Esophagus muscularis mucosa (tissue), 4 donors: ENCODE results near the gene HOXB1. TPM values are rescaled to one million over a fixed set of nuclear protein-coding genes. Genes with fewer than 3 reads are reported as not detected.
"Not testable (repeated sequence)": the region's sequence is repeated elsewhere in the genome, so short reads cannot be mapped to it uniquely, and the experiment has no call there.

ENCODE experiments used
- DNase-seq: peaks from one replicate; pipeline ENCODE4 v3.0.0-alpha.2; 2017; ENCODE audit errors: extremely low spot score
- H3K27ac ChIP-seq, 4 donors: fragments of 200-600 bp; sonication (generic); replicated peaks in 1 of 4; 1 replicate in 3 of 4; 2 replicates in 1 of 4; pipeline ENCODE4 v1.5.1; 2016 to 2019; ENCODE audit warnings: mild to moderate bottlenecking in 1 of 4
- H3K27me3 ChIP-seq, 4 donors: fragments of 200-600 bp; sonication (generic); one replicate each; pipeline versions ENCODE4 v1.5.1 to v1.6.0; 2016 to 2019
- H3K36me3 ChIP-seq, 4 donors: fragments of 200-600 bp; sonication (generic); one replicate each; pipeline ENCODE4 v1.5.1; 2016 to 2019
- H3K4me1 ChIP-seq, 4 donors: fragments of 200-600 bp; sonication (generic); one replicate each; pipeline ENCODE4 v1.5.1; 2016 to 2019
- H3K4me3 ChIP-seq, 4 donors: fragments of 200-600 bp; sonication (generic); 1 replicate in 2 of 4; 2 replicates in 2 of 4; pipeline ENCODE4 v1.5.1; 2016 to 2019; ENCODE audit warnings: mild to moderate bottlenecking in 4 of 4, moderate library complexity in 1 of 4
- H3K9me3 ChIP-seq, 4 donors: fragments of 200-600 bp; sonication (generic); 1 replicate in 3 of 4; 2 replicates in 1 of 4; pipeline ENCODE4 v1.5.1; 2016 to 2019
- CTCF ChIP-seq, 3 experiments: fragments of 200-600 bp in 2 of 3; fragments of 450-650 bp in 1 of 3; sonication (generic) in 2 of 3; IDR thresholded peaks; one replicate each; pipeline ENCODE4 v1.5.1; 2017 to 2019; ENCODE audit warnings: antibody characterized with exemption in 3 of 3, mild to moderate bottlenecking in 2 of 3, moderate library complexity in 1 of 3
- EP300 ChIP-seq: sonication (generic); formaldehyde crosslinking; IDR thresholded peaks from one replicate; pipeline ENCODE4 v1.6.1; 2017; ENCODE audit warnings: antibody characterized with exemption
- POLR2A ChIP-seq: fragments of 450-650 bp; IDR thresholded peaks from one replicate; pipeline ENCODE4 v1.6.1; 2017; ENCODE audit warnings: antibody characterized with exemption, moderate library complexity, mild to moderate bottlenecking, low read depth
- POLR2AphosphoS5 ChIP-seq, 2 donors: sonication (generic); formaldehyde crosslinking; IDR thresholded peaks; one replicate each; pipeline ENCODE4 v1.6.1; 2017; ENCODE audit warnings: antibody characterized with exemption in 2 of 2
- WGBS: methylation state at CpG from one replicate; pipeline ENCODE4 v1.1.5; 2018; 5-methylcytosine and 5-hydroxymethylcytosine counted together
- intact Hi-C: fragments of 100-400 bp; cut with DNase I; formaldehyde crosslinking; loops from one replicate; pipeline ENCODE4 v1.15.1; 2023
- total RNA-seq, 4 donors: library from RNA; depleted of rRNA; stranded (reverse); fragments of >200 nt; gene quantifications; one replicate each; pipeline versions ENCODE4 v1.1.0 to v1.2.1, GENCODE V29; 2016

HOXB1 gene
- total RNA-seq, 4 donors from 2014 or later: not detected

DNA sequence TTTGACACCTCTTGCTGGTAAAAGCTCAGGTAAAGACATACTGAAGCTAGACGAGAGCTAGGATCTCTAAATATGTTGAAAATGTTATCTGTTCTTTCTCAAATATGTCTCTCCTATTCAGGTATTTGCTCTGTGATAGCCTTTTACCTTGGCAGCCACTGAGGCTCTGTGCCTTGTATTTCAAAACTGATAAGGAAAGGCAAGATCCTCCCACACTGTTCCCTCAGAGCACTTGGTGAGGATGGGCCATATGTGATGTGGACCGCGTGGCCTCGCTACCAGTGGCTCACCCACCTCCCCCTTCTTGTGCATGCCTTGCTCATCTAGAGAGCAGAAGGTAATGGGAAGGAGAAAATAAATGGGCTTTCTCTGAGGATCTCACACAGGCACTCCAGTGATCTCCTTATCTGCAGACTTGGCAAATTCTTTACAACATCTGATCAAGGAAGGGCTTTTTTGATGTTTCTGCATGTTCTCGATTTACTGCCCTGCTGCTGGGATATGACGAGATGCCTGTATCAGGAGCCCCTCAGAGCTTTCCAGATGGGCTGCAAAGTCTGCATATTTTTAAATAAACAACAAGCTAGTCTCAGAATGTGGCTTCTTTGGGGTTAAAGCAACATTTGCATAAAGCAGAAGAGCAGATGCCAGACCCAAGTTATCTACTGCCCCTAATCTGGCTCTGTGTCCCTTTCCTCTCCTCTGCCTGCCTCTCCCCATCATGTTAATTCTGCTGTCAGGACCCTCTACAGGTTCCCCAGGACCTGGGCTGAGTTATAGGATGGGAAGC lies 16.9 kb downstream of the HOXB1 start:
- Histone ChIP-seq H3K27ac (no peak overlapping the region), H3K4me3 (no peak overlapping the region), H3K36me3 (no peaks in the 10 kb centered on the region), H3K27me3 (no peaks in the 10 kb centered on the region), H3K9me3 (no peaks in the 10 kb centered on the region), H3K4me1 (no peaks in the 10 kb centered on the region)
- no peak for TF ChIP-seq POLR2AphosphoS5 (IDR thresholded peaks at IDR 0.05)
- TF ChIP-seq POLR2A: no peak
- TF ChIP-seq CTCF (IDR thresholded peaks at IDR 0.05): no peak
- TF ChIP-seq EP300: no peak
- 70% methylated on average over 6 of the region's 6 CpGs for WGBS
- no peak for DNase-seq
- intact Hi-C loops: no loop called here

DNA sequence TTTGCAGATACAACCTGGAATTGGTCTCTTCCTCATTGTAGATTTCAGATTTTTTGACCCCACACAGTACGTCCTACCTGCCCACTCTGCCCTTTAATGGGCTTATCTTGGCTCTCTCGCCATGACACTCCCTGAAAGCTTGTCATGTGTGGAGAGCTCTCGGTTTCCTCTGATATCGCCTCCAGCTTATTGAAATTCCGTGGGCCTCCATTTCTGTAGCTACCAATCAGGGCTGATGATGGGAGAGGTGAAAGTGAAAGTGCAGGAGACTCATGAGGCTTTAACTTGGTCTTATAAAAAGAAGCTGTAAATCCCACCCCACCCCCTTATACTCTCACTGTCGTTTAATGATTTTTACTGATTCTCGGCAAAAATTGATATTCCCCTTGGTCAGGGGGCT lies 17.7 kb downstream of the HOXB1 start:
- no peak for DNase-seq
- no peak overlapping the region for H3K4me3 ChIP-seq
- 58% methylated on average over 7 of the region's 7 CpGs for WGBS
- intact Hi-C loops: no loop called here
- H3K4me1 ChIP-seq: no peaks in the 10 kb centered on the region
- TF ChIP-seq CTCF (IDR thresholded peaks at IDR 0.05) (no peak), EP300 (no peak), POLR2A (no peak), POLR2AphosphoS5 (IDR thresholded peaks at IDR 0.05) (no peak)
- no peaks in the 10 kb centered on the region for H3K36me3 ChIP-seq
- H3K27me3 ChIP-seq: no peaks in the 10 kb centered on the region
- H3K9me3 ChIP-seq: no peaks in the 10 kb centered on the region
- H3K27ac ChIP-seq: no peak overlapping the region

GRCh38 chr17:48510761-48511604 lies 19.8 kb downstream of the HOXB1 start:
- intact Hi-C loops: no loop called here
- H3K27me3 ChIP-seq: no peaks in the 10 kb centered on the region
- WGBS: 88% methylated on average over 7 of the region's 7 CpGs
- no peak overlapping the region for H3K4me3 ChIP-seq
- H3K9me3 ChIP-seq: no peaks in the 10 kb centered on the region
- no peak overlapping the region for H3K27ac ChIP-seq
- H3K4me1 ChIP-seq: peaks cover 0 to 4% (median 1%) of the 10 kb centered on the region in 4 donors
- TF ChIP-seq POLR2AphosphoS5 (IDR thresholded peaks at IDR 0.05) (no peak), CTCF (IDR thresholded peaks at IDR 0.05) (no peak), POLR2A (no peak), EP300 (no peak)
- no peak for DNase-seq
- H3K36me3 ChIP-seq: no peaks in the 10 kb centered on the region

DNA sequence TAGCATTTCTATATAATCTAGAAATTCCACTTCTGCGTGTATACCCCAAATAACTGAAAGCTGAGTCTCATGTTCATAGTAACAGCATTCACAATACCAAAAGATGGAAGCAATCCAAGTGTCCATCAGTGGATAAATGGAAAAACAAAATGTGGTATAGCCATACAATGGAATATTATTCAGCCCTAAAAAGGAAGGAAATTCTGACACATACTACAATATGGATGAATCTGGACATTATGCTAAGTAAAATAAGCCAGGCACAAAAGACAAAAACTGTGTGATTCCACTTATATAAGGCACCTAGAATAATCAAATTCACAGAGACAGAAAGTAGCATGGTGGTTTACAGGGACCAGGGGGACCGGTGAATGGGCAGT lies 20.4 kb downstream of the HOXB1 start:
- Histone ChIP-seq H3K4me3 (no peak overlapping the region), H3K9me3 (no peaks in the 10 kb centered on the region), H3K36me3 (no peaks in the 10 kb centered on the region), H3K4me1 (peaks cover 0 to 9% (median 4%) of the 10 kb centered on the region in 4 donors), H3K27ac (no peak overlapping the region), H3K27me3 (no peaks in the 10 kb centered on the region)
- intact Hi-C loops: no loop called here
- TF ChIP-seq CTCF (IDR thresholded peaks at IDR 0.05): no peak
- TF ChIP-seq POLR2AphosphoS5 (IDR thresholded peaks at IDR 0.05): no peak
- TF ChIP-seq EP300: no peak
- no peak for TF ChIP-seq POLR2A
- DNase-seq: no peak
- 82% methylated on average over 2 of the region's 2 CpGs for WGBS

- H3K4me3 ChIP-seq, DNase-seq, H3K4me1 ChIP-seq, H3K36me3 ChIP-seq, H3K27me3 ChIP-seq, H3K27ac ChIP-seq, H3K9me3 ChIP-seq, intact Hi-C loops: not testable (repeated sequence)
- WGBS: 89% methylated on average over 7 of the region's 7 CpGs
These were observed 21.1 kb downstream of the HOXB1 start for GRCh38 chr17:48509708-48510107.
